Measurements from ENCODE around the gene CDK18.
"Not testable (repeated sequence)": the region's sequence is repeated elsewhere in the genome, so short reads cannot be mapped to it uniquely, and the experiment has no call there.

CDK18 gene

DNA sequence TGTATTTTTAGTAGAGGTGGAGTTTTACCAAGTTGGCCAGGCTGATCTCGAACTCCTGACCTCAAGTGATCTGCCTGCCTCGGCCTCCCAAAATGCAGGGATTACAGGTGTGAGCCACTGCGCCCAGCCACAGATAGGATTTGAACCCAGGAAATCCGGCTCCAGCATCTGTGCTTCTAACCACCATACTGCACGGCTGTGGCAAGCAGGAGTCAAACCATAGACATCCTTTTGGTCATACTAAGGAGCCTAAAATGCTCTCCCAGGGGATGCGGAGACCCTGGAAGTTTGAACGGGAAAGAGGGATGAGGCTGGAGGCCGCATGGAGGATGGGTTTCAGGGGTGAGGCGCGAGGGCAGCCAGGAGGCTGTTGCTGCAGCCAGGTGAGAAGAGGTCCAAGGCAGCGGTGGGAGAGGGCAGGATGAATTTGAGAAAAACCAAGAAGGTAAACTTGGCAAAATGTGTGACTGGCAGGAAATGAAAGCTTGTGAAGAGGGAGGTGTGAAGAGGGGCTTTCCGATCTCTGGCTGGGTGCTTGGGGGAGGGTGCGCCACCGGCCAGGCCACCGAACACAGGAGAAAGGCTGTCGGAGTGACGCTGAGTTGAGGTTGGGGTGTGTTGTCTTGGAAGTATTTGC lies 24.0 kb upstream of the CDK18 start:
- DNase-seq (ENCODE audit: low read depth in 1 of 2, low spot score in 1 of 2): no peak
- Histone ChIP-seq H3K27me3 (ENCODE audit: insufficient read depth, poor library complexity, severe bottlenecking) (peaks cover 27% of the 10 kb centered on the region), H3K27ac (replicated peaks) (no peak overlapping the region), H3K4me3 (replicated peaks; ENCODE audit: insufficient read depth, low read length) (no peak overlapping the region)
- TF ChIP-seq GABPA (IDR thresholded peaks at IDR 0.05; ENCODE audit: low read depth) (no peak), SPI1 (IDR thresholded peaks at IDR 0.05; ENCODE audit: borderline replicate concordance, low read depth) (no peak), POLR2AphosphoS5 (IDR thresholded peaks at IDR 0.05; ENCODE audit: low read depth) (no peak)
- TF ChIP-seq, protein P1, sequence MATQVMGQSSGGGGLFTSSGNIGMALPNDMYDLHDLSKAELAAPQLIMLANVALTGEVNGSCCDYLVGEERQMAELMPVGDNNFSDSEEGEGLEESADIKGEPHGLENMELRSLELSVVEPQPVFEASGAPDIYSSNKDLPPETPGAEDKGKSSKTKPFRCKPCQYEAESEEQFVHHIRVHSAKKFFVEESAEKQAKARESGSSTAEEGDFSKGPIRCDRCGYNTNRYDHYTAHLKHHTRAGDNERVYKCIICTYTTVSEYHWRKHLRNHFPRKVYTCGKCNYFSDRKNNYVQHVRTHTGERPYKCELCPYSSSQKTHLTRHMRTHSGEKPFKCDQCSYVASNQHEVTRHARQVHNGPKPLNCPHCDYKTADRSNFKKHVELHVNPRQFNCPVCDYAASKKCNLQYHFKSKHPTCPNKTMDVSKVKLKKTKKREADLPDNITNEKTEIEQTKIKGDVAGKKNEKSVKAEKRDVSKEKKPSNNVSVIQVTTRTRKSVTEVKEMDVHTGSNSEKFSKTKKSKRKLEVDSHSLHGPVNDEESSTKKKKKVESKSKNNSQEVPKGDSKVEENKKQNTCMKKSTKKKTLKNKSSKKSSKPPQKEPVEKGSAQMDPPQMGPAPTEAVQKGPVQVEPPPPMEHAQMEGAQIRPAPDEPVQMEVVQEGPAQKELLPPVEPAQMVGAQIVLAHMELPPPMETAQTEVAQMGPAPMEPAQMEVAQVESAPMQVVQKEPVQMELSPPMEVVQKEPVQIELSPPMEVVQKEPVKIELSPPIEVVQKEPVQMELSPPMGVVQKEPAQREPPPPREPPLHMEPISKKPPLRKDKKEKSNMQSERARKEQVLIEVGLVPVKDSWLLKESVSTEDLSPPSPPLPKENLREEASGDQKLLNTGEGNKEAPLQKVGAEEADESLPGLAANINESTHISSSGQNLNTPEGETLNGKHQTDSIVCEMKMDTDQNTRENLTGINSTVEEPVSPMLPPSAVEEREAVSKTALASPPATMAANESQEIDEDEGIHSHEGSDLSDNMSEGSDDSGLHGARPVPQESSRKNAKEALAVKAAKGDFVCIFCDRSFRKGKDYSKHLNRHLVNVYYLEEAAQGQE (IDR thresholded peaks at IDR 0.05; ENCODE audit: insufficient replicate concordance, low read depth): no peak
- TF ChIP-seq, protein P2, sequence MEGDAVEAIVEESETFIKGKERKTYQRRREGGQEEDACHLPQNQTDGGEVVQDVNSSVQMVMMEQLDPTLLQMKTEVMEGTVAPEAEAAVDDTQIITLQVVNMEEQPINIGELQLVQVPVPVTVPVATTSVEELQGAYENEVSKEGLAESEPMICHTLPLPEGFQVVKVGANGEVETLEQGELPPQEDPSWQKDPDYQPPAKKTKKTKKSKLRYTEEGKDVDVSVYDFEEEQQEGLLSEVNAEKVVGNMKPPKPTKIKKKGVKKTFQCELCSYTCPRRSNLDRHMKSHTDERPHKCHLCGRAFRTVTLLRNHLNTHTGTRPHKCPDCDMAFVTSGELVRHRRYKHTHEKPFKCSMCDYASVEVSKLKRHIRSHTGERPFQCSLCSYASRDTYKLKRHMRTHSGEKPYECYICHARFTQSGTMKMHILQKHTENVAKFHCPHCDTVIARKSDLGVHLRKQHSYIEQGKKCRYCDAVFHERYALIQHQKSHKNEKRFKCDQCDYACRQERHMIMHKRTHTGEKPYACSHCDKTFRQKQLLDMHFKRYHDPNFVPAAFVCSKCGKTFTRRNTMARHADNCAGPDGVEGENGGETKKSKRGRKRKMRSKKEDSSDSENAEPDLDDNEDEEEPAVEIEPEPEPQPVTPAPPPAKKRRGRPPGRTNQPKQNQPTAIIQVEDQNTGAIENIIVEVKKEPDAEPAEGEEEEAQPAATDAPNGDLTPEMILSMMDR (IDR thresholded peaks at IDR 0.05; ENCODE audit: insufficient read depth, low read length): no peak

DNA sequence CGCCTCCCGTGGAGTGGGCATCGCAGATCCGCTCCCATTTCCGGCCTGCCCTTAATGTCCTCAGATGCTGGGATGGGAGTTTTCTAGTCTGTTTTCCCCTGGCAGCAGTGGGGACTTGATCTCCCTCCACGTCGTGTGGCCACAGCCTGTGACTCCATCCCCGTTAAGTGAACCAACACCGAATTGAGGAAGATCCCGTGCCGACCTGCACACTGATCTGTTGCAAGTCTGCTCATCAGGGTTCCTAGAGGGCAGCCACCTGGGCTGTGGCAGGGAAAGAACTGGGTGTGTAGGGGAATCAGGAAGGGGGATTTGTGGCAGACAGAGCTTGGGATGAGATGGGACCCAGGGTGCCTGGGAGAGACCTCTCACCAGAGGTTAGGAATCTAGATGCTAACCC lies 23.3 kb upstream of the CDK18 start:
- H3K27me3 ChIP-seq (ENCODE audit: insufficient read depth, poor library complexity, severe bottlenecking): peaks cover 27% of the 10 kb centered on the region
- H3K4me3 ChIP-seq (replicated peaks; ENCODE audit: insufficient read depth, low read length): no peak overlapping the region
- DNase-seq (ENCODE audit: low read depth in 1 of 2, low spot score in 1 of 2): no peak
- H3K27ac ChIP-seq (replicated peaks): no peak overlapping the region
- TF ChIP-seq GABPA (IDR thresholded peaks at IDR 0.05; ENCODE audit: low read depth): no peak
- no peak for TF ChIP-seq SPI1 (IDR thresholded peaks at IDR 0.05; ENCODE audit: borderline replicate concordance, low read depth)
- TF ChIP-seq, protein P2 (IDR thresholded peaks at IDR 0.05; ENCODE audit: insufficient read depth, low read length): no peak
- TF ChIP-seq, protein P1 (IDR thresholded peaks at IDR 0.05; ENCODE audit: insufficient replicate concordance, low read depth): no peak
- TF ChIP-seq POLR2AphosphoS5 (IDR thresholded peaks at IDR 0.05; ENCODE audit: low read depth): no peak

DNA sequence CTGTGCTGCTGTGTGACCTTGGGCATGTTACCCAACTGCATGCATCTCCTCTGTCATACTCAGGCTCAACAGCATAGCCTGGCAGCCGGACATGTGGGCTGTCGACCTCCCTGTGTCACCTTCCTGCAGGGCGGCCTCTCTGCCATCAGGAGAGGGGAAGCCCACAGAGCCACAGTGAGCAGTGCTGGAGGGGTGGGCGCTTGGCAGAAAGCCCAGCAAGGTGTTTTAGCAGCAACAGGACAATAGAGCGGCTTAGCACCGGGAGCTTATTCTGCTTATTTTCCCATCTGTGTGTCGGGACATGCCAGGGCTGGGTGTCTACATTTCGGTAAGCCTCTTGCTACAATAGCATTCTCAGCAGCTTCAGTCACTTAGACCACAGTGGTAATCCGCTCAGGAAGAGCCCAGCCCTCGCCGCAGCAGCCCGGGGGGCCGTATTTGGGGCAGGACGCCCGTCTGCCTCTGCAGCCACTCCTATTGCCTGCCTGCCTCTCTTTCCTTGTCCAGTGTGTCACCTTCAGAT lies 22.8 kb upstream of the CDK18 start:
- no peak for DNase-seq (ENCODE audit: low read depth in 1 of 2, low spot score in 1 of 2)
- H3K27ac ChIP-seq (replicated peaks): no peak overlapping the region
- TF ChIP-seq GABPA (IDR thresholded peaks at IDR 0.05; ENCODE audit: low read depth): no peak
- TF ChIP-seq SPI1 (IDR thresholded peaks at IDR 0.05; ENCODE audit: borderline replicate concordance, low read depth): no peak
- TF ChIP-seq, protein P2 (IDR thresholded peaks at IDR 0.05; ENCODE audit: insufficient read depth, low read length): no peak
- TF ChIP-seq, protein P1 (IDR thresholded peaks at IDR 0.05; ENCODE audit: insufficient replicate concordance, low read depth): no peak
- no peak for TF ChIP-seq POLR2AphosphoS5 (IDR thresholded peaks at IDR 0.05; ENCODE audit: low read depth)

DNA sequence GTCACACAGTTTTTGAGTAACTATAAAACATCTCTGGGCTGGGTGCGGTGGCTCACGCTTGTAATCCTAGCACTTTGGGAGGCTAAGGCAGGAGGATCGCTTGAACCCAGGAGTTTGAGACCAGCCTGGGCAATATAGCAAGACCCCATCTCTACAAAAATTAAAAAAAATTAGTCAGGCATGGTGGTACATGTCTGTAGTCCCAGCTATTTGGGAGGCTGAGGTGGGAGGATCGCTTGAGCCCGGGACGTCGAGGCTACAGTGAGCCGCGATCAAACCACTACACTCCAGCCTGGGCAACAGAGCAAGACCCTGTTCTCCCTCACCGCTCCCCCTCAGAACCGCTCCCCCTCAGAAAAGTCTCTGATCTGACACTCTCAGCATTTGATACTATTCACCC lies 21.9 kb upstream of the CDK18 start:
- not testable (repeated sequence) for H3K27ac ChIP-seq (replicated peaks); H3K4me3 ChIP-seq (replicated peaks; ENCODE audit: insufficient read depth, low read length); DNase-seq (ENCODE audit: low read depth in 1 of 2, low spot score in 1 of 2)
- peaks cover 27% of the 10 kb centered on the region for H3K27me3 ChIP-seq (ENCODE audit: insufficient read depth, poor library complexity, severe bottlenecking)

More for the DNA sequence above, 22.8 kb upstream of the CDK18 start:
- H3K27me3 ChIP-seq (ENCODE audit: insufficient read depth, poor library complexity, severe bottlenecking): peaks cover 27% of the 10 kb centered on the region
- H3K4me3 ChIP-seq (replicated peaks; ENCODE audit: insufficient read depth, low read length): no peak overlapping the region
